GM12878 (cell line): ENCODE data around the gene RUFY4. TPM values are rescaled to one million over a fixed set of nuclear protein-coding genes. Genes with fewer than 3 reads are reported as not detected.

ENCODE experiments used
- ATAC-seq: fragments of 200-7000 bp; cut with Tn5 transposase; 3 replicates; pipeline ENCODE4 v1.9.1; 2020; ENCODE audit warnings: mild to moderate bottlenecking, moderate library complexity
- BruUV-seq: library from RNA; stranded (reverse); fragments of 400-500 nt; replicated peaks from 2 replicates; lab custom pipeline; 2021; lab: Mats Ljungman, UMichigan
- CTCF ChIA-PET: fragments of 300-600 bp; sonication (Branson Sonifier 250); formaldehyde crosslinking; extraction: SDS; loops from one replicate; lab custom pipeline; 2021; ENCODE audit warnings: inconsistent platforms; lab: Yijun Ruan, JAX
- POLR2A ChIA-PET: fragments of 350-600 bp; formaldehyde crosslinking; extraction: SDS; loops from one replicate; lab custom pipeline; 2021; ENCODE audit warnings: inconsistent platforms; lab: Charles Lee
- RAD21 ChIA-PET: fragments of 300-600 bp; sonication (Branson Sonifier 250); formaldehyde crosslinking; loops from one replicate; lab custom pipeline; 2023; ENCODE audit warnings: antibody characterized with exemption; ENCODE audit not compliant: unreplicated experiment; lab: Charles Lee
- SMC1A ChIA-PET: fragments of 300-600 bp; sonication (Branson Sonifier 250); formaldehyde crosslinking; loops from one replicate; lab custom pipeline; 2023; ENCODE audit not compliant: unreplicated experiment, uncharacterized antibody; lab: Charles Lee
- DNase-seq: peaks from one replicate; pipeline ENCODE4 v3.0.0-alpha.2; 2011; ENCODE audit warnings: low read depth, low spot score
- FAIRE-seq: peaks from 3 replicates; lab custom pipeline; 2011; peaks lifted over from hg19 to GRCh38; lab: Jason Lieb, UNC
- H2AFZ ChIP-seq: 2 replicates; pipeline ENCODE4 v1.6.0; 2011; ENCODE audit warnings: low read depth, low read length, control low read depth; ENCODE audit not compliant: control insufficient read depth
- H3K27ac ChIP-seq: 2 replicates; pipeline ENCODE4 v1.5.1; 2011; ENCODE audit warnings: control low read depth; ENCODE audit not compliant: control insufficient read depth, insufficient read depth
- H3K27me3 ChIP-seq, 2 experiments: replicated peaks in 1 of 2; 2 replicates each; pipeline versions ENCODE4 v1.6.0 to v1.6.1; 2011; ENCODE audit warnings: low read length in 1 of 2; ENCODE audit not compliant: control insufficient read depth in 2 of 2, insufficient read depth in 2 of 2
- H3K36me3 ChIP-seq, 2 experiments: 2 replicates each; pipeline ENCODE4 v1.5.1; 2011; ENCODE audit warnings: low read length in 1 of 2; ENCODE audit not compliant: control insufficient read depth in 2 of 2, insufficient read depth in 2 of 2
- H3K4me1 ChIP-seq: 2 replicates; pipeline ENCODE4 v1.6.1; 2011; ENCODE audit warnings: mild to moderate bottlenecking, low read length, moderate library complexity, mixed read lengths; ENCODE audit not compliant: control insufficient read depth, insufficient read depth
- H3K4me2 ChIP-seq: 2 replicates; pipeline ENCODE4 v1.6.0; 2011; ENCODE audit warnings: control low read depth; ENCODE audit not compliant: control insufficient read depth, insufficient read depth
- H3K4me3 ChIP-seq: fragments of 200-600 bp; sonication (generic); 2 replicates; pipeline ENCODE4 v1.5.1; 2016
- H3K79me2 ChIP-seq: 2 replicates; pipeline ENCODE4 v1.6.0; 2011; ENCODE audit warnings: low read length; ENCODE audit not compliant: control insufficient read depth, insufficient read depth
- H3K9ac ChIP-seq: 2 replicates; pipeline ENCODE4 v1.8.0; 2011; ENCODE audit warnings: low read length, control low read depth, mixed read lengths; ENCODE audit not compliant: control insufficient read depth, insufficient read depth
- H3K9me3 ChIP-seq: replicated peaks from 3 replicates; pipeline ENCODE4 v1.5.1; 2011; ENCODE audit warnings: mild to moderate bottlenecking, low read length; ENCODE audit not compliant: control insufficient read depth, insufficient read depth
- H4K20me1 ChIP-seq: 2 replicates; pipeline ENCODE4 v1.6.0; 2011; ENCODE audit not compliant: control insufficient read depth, insufficient read depth
- CTCF ChIP-seq, 3 experiments: IDR thresholded peaks in 2 of 3; conservative IDR thresholded peaks in 1 of 3; 2 replicates each; pipeline ENCODE4 v1.5.1; 2011; ENCODE audit warnings: low read depth in 3 of 3, low read length in 3 of 3, mild to moderate bottlenecking in 3 of 3, control low read depth in 2 of 3, moderate library complexity in 2 of 3, inconsistent platforms in 1 of 3, mixed read lengths in 1 of 3; ENCODE audit not compliant: control insufficient read depth in 2 of 3, insufficient read depth in 1 of 3; ENCODE audit errors: extremely low read depth in 1 of 3
- HDGF ChIP-seq: fragments of 450-650 bp; IDR thresholded peaks from 2 replicates; pipeline ENCODE4 v1.6.1; 2016; ENCODE audit warnings: antibody characterized with exemption
- MTA3 ChIP-seq: IDR thresholded peaks from 2 replicates; pipeline ENCODE4 v1.6.1; 2012; ENCODE audit warnings: low read length, inconsistent platforms, borderline replicate concordance
- SP1 ChIP-seq: IDR thresholded peaks from one replicate; pipeline ENCODE4 v1.6.1; 2011; ENCODE audit warnings: low read depth, low read length
- WRNIP1 ChIP-seq: IDR thresholded peaks from 2 replicates; pipeline ENCODE4 v1.6.1; 2011; ENCODE audit warnings: low read depth, low read length, improper control_type of control experiment, borderline replicate concordance
- WGBS: methylation state at CpG from one replicate; pipeline ENCODE4 v1.1.6; 2016; ENCODE audit warnings: low lambda C conversion rate; ENCODE audit not compliant: insufficient replicate concordance, insufficient coverage; ENCODE audit errors: missing lambda C conversion rate; 5-methylcytosine and 5-hydroxymethylcytosine counted together
- in situ Hi-C: fragments of 300-500 bp; cut with MboI; formaldehyde crosslinking; loops from 9 replicates; pipeline ENCODE4 v1.14.3; 2018; ENCODE audit warnings: mixed read lengths
- intact Hi-C: fragments of 100-400 bp; cut with micrococcal nuclease; formaldehyde crosslinking; loops from one replicate; pipeline ENCODE4 v1.14.2; 2022; ENCODE audit not compliant: unreplicated experiment
- polyA plus RNA-seq, 11 experiments: library from polyadenylated mRNA; depleted of rRNA in 4 of 11; unstranded in 6 of 11; stranded (reverse) in 5 of 11; fragments of >200 nt; fragmentation: Nextera tagmentation in 4 of 11; fragmentation: Illumina TruSeq in 1 of 11; extraction: Ambion mirVana in 4 of 11; extraction: Trizol in 1 of 11; gene quantifications; 1 replicate in 1 of 11; 2 replicates in 10 of 11; pipeline versions ENCODE4 v1.2.1 to v1.2.3, GENCODE V29; 2011 to 2016; ENCODE audit warnings: inconsistent platforms in 2 of 11, missing spikeins in 2 of 11, low read depth in 1 of 11
- total RNA-seq, 4 experiments: library from RNA; depleted of rRNA in 3 of 4; stranded (reverse); fragments of >200 nt in 3 of 4; fragmentation: Illumina TruSeq in 1 of 4; extraction: Trizol in 1 of 4; gene quantifications; 2 replicates each; pipeline versions ENCODE4 v1.2.1 to v1.2.3, GENCODE V29; 2013 to 2021

The RUFY4 gene
- total and polyA plus RNA-seq, 10 of the 15 experiments (the other 5 are each of a cell fraction or from before 2014, with no cell fraction given), result 0.05 to 2.7 (median 0.90) TPM

DNA sequence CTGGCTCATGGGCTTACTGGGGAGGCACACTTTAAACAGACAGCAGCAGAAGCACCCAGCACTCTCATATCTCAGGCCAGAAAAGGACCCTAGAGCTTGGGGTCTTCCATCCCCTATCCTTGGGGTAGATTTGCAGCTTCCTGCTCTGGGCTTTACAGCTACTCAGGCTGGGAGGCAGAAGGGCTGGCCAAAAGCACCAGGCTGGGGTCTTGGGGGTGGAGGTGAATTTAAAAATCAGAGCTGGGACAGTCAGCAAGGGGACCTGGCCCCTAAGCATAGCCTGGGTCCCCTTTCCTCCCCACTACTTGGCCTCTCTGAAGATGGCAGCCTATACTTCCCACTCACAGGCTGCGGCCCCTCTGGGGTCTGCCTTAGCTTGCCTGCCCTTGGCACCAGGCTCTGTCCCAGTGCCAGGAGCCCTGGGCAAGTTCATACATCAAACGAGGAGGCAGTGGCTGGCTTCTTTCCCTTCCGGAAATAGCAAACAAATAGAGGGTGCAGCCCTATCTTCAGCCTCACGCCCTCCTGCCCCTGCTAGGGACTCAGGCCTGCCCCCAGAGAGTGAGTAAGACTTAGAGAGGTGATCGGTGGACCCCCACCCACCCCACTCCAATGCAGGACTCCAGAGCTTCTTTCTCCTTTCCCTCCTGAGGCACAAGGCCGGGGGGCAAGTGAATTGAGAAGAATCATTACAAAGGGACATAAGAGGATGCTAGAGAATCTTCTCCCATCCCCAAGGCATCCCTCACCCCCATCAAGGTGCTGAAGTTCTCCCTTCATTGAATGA is 40.3 kb upstream of the RUFY4 start:
- no peaks in the 10 kb centered on the region for H3K4me1 ChIP-seq
- H3K9me3 ChIP-seq, result no peaks in the 10 kb centered on the region
- H3K27ac ChIP-seq, result no peak overlapping the region
- H3K27me3 ChIP-seq, result no peaks in the 10 kb centered on the region; a peak in 2 of 4 replicates
- ChIA-PET POLR2A (no interaction called here), CTCF (interaction anchor here (1.3 kb wide), 1 partner anchor 35 kb away, joined by 3 read pairs; no protein-coding TSS in a partner anchor), RAD21 (no interaction called here), SMC1A (no interaction called here)
- intact Hi-C loops, result no loop called here
- DNase-seq (no peak), FAIRE-seq (no peak), ATAC-seq (no peak)
- no peak for TF ChIP-seq WRNIP1
- no peak for TF ChIP-seq SP1
- no peak for TF ChIP-seq MTA3
- no peak for TF ChIP-seq HDGF
- TF ChIP-seq CTCF (IDR thresholded peaks at IDR 0.05 in 2 of 3, conservative IDR thresholded peaks at IDR 0.05 in 1 of 3; ENCODE audit: control insufficient read depth in 2 of 3, extremely low read depth in 1 of 3, insufficient read depth in 1 of 3, low read depth in 3 of 3, low read length in 3 of 3), result no peak
- H3K9ac ChIP-seq, result no peak overlapping the region
- H3K4me3 ChIP-seq, result no peak overlapping the region
- BruUV-seq, result no TSS peak
- WGBS, result 16% methylated on average over 6 of the region's 6 CpGs
- H2AFZ ChIP-seq, result no peak overlapping the region
- no peaks in the 10 kb centered on the region for H4K20me1 ChIP-seq
- H3K36me3 ChIP-seq, result no peaks in the 10 kb centered on the region
- H3K79me2 ChIP-seq, result no peaks in the 10 kb centered on the region
- in situ Hi-C loops, result no loop called here
- H3K4me2 ChIP-seq, result no peak overlapping the region
